Endothelial cell of umbilical vein (primary cell): Measurements from ENCODE around the gene CFAP46. TPM values are rescaled to one million over a fixed set of nuclear protein-coding genes. Genes with fewer than 3 reads are reported as not detected.

Experiments
- BruUV-seq: library from RNA; stranded (reverse); fragments of 400-500 nt; replicated peaks from 2 replicates; lab custom pipeline; 2021; lab: Mats Ljungman, UMichigan
- CTCF ChIA-PET: fragments of 300-600, 350-600 bp; sonication (Branson Sonifier 250); formaldehyde crosslinking; loops from one replicate; lab custom pipeline; 2021; ENCODE audit warnings: antibody characterized with exemption, inconsistent platforms; lab: Charles Lee
- POLR2A ChIA-PET: fragments of 300-600, 350-600 bp; sonication (Branson Sonifier 250); formaldehyde crosslinking; loops from one replicate; lab custom pipeline; 2021; ENCODE audit warnings: antibody characterized with exemption, inconsistent platforms; lab: Charles Lee
- DNase-seq: peaks from one replicate; pipeline ENCODE4 v3.0.0-alpha.2; 2011; ENCODE audit warnings: low read depth, low spot score
- FAIRE-seq: peaks from 2 replicates; lab custom pipeline; 2011; peaks lifted over from hg19 to GRCh38; lab: Jason Lieb, UNC
- H2AFZ ChIP-seq: 2 replicates; pipeline ENCODE4 v1.6.0; 2012; ENCODE audit warnings: low read depth, low read length, control low read depth, inconsistent platforms
- H3K27ac ChIP-seq: 2 replicates; pipeline ENCODE4 v1.5.1; 2011; ENCODE audit warnings: low read depth, mild to moderate bottlenecking, control low read depth, low read length, moderate library complexity; ENCODE audit not compliant: insufficient read depth
- H3K27me3 ChIP-seq, 2 experiments: 2 replicates each; pipeline versions ENCODE4 v1.6.0 to v1.6.1; 2011; ENCODE audit warnings: low read length in 2 of 2, mixed read lengths in 1 of 2; ENCODE audit not compliant: control insufficient read depth in 2 of 2, insufficient read depth in 2 of 2
- H3K36me3 ChIP-seq, 2 experiments: 2 replicates in 1 of 2; 3 replicates in 1 of 2; pipeline ENCODE4 v1.5.1; 2011; ENCODE audit warnings: low read length in 2 of 2, mild to moderate bottlenecking in 1 of 2, moderate library complexity in 1 of 2; ENCODE audit not compliant: control insufficient read depth in 2 of 2, insufficient read depth in 2 of 2; ENCODE audit errors: extremely low read depth in 1 of 2
- H3K4me1 ChIP-seq: 3 replicates; pipeline ENCODE4 v1.5.1; 2011; ENCODE audit warnings: mild to moderate bottlenecking, low read length; ENCODE audit not compliant: control insufficient read depth, insufficient read depth; ENCODE audit errors: extremely low read depth
- H3K4me2 ChIP-seq: 2 replicates; pipeline ENCODE4 v1.6.1; 2011; ENCODE audit warnings: low read length, control low read depth, mixed read lengths; ENCODE audit not compliant: insufficient read depth
- H3K4me3 ChIP-seq, 3 experiments: fragments of 200-600 bp in 1 of 3; sonication (generic), shearing (Covaris generic) in 1 of 3; replicated peaks in 1 of 3; 2 replicates each; pipeline ENCODE4 v1.5.1; 2011 to 2016; ENCODE audit warnings: control low read depth in 3 of 3, low read length in 3 of 3, mild to moderate bottlenecking in 2 of 3, inconsistent platforms in 1 of 3, low read depth in 1 of 3, moderate library complexity in 1 of 3; ENCODE audit not compliant: insufficient read depth in 1 of 3
- H3K79me2 ChIP-seq: 2 replicates; pipeline ENCODE4 v1.6.0; 2012; ENCODE audit warnings: low read length, inconsistent platforms; ENCODE audit not compliant: control insufficient read depth, insufficient read depth
- H3K9ac ChIP-seq: replicated peaks from 2 replicates; pipeline ENCODE3; 2011; ENCODE audit warnings: low read length, control low read depth; ENCODE audit not compliant: insufficient read depth; ENCODE audit errors: extremely low read depth
- H3K9me1 ChIP-seq: replicated peaks from 3 replicates; pipeline ENCODE4 v1.6.0; 2011; ENCODE audit warnings: mild to moderate bottlenecking, low read length; ENCODE audit not compliant: control insufficient read depth, insufficient read depth; ENCODE audit errors: extremely low read depth
- H3K9me3 ChIP-seq: replicated peaks from 2 replicates; pipeline ENCODE4 v1.5.1; 2012; ENCODE audit warnings: low read length, inconsistent platforms; ENCODE audit not compliant: control insufficient read depth, insufficient read depth
- H4K20me1 ChIP-seq: replicated peaks from 2 replicates; pipeline ENCODE3; 2011; ENCODE audit warnings: mild to moderate bottlenecking, low read length; ENCODE audit not compliant: control insufficient read depth, insufficient read depth; ENCODE audit errors: extremely low read depth
- CTCF ChIP-seq, 2 donors: IDR thresholded peaks; 1 replicate in 1 of 2; 2 replicates in 1 of 2; pipeline ENCODE4 v1.5.1; 2011; ENCODE audit warnings: low read length in 2 of 2, mild to moderate bottlenecking in 2 of 2, moderate library complexity in 2 of 2, control low read depth in 1 of 2, inconsistent platforms in 1 of 2, low read depth in 1 of 2; ENCODE audit not compliant: insufficient read depth in 1 of 2; ENCODE audit errors: extremely low read depth in 1 of 2
- EZH2 ChIP-seq: IDR thresholded peaks from 2 replicates; pipeline ENCODE4 v1.6.1; 2012; ENCODE audit warnings: borderline replicate concordance, low read depth, mild to moderate bottlenecking, moderate library complexity, low read length, inconsistent platforms; ENCODE audit not compliant: severe bottlenecking
- FOS ChIP-seq: IDR thresholded peaks from 2 replicates; pipeline ENCODE4 v1.6.1; 2011; ENCODE audit warnings: mild to moderate bottlenecking, low read length, moderate library complexity, borderline replicate concordance; ENCODE audit not compliant: insufficient read depth
- GATA2 ChIP-seq: IDR thresholded peaks from 2 replicates; pipeline ENCODE4 v1.7.0; 2011; ENCODE audit warnings: low read depth, mild to moderate bottlenecking, moderate library complexity, mixed read lengths, low read length; ENCODE audit not compliant: insufficient read length, insufficient read depth
- JUN ChIP-seq: IDR thresholded peaks from 2 replicates; pipeline ENCODE4 v1.6.1; 2011; ENCODE audit warnings: borderline replicate concordance, low read depth; ENCODE audit not compliant: insufficient read length, insufficient read depth
- MYC ChIP-seq: IDR thresholded peaks from one replicate; pipeline ENCODE4 v1.6.1; 2011; ENCODE audit warnings: mild to moderate bottlenecking, low read depth, low read length
- POLR2A ChIP-seq: IDR thresholded peaks from 2 replicates; pipeline ENCODE4 v1.6.1; 2012; ENCODE audit warnings: low read depth, mild to moderate bottlenecking, control low read depth, low read length
- POLR2AphosphoS5 ChIP-seq: IDR thresholded peaks from 2 replicates; pipeline ENCODE4 v1.6.1; 2012; ENCODE audit warnings: low read depth, mild to moderate bottlenecking, control low read depth, low read length, moderate library complexity; ENCODE audit not compliant: insufficient read depth
- dilution Hi-C: fragments of 300-500 bp; cut with MboI; formaldehyde crosslinking; loops from one replicate; pipeline ENCODE4 v1.15.0; 2019; ENCODE audit warnings: low sequenced_read_pairs; ENCODE audit not compliant: extremely low pct_ligation_motif_present
- intact Hi-C: fragments of 100-400 bp; cut with micrococcal nuclease; formaldehyde crosslinking; loops from one replicate; pipeline ENCODE4 v1.10.0; 2022
- polyA plus RNA-seq, 4 experiments: library from polyadenylated mRNA; depleted of rRNA in 3 of 4; stranded (reverse) in 3 of 4; unstranded in 1 of 4; fragments of >200 nt; gene quantifications; 2 replicates each; pipeline versions ENCODE4 v1.2.1 to v1.2.3, GENCODE V29; 2011 to 2012; ENCODE audit warnings: missing spikeins in 1 of 4
- total RNA-seq: library from RNA; stranded (reverse); gene quantifications from 2 replicates; pipeline ENCODE4 v1.2.3, GENCODE V29; 2021
- TF ChIP-seq, protein P1 (sequence below): IDR thresholded peaks from 2 replicates; pipeline ENCODE4 v1.6.1; 2011; ENCODE audit not compliant: insufficient read depth, insufficient read length

CFAP46 gene
- total and polyA plus RNA-seq, 2 donors (not counting 3 experiments of a cell fraction or from before 2014, with no cell fraction given), result 0.75 to 0.98 TPM

DNA sequence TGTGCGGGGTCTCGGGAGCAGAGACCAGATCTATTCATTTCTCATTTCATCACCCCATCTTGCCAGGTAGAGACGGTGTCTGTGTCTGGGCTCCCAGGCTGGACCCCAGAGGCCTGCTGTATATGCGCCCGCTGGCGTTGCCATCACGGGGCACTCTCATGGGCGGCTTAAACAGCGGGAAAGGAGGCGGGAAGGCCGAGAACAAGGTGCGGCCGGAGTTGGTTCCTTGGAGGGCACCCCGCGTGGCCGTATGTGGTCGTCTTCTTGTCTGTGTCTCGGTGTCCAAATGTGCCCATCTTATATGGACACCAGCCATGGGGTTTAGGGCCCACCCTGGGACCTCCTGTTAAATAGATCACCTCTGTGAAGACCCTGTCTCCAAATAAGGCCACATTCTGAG lies 2.1 kb upstream of the CFAP46 start:
- POLR2A ChIA-PET, result no interaction called here

More for the DNA sequence above, 2.1 kb upstream of the CFAP46 start:
- no TSS peak for BruUV-seq
- no peaks in the 10 kb centered on the region for H3K4me1 ChIP-seq
- no peaks in the 10 kb centered on the region for H3K9me3 ChIP-seq
- H2AFZ ChIP-seq, result no peak overlapping the region
- no peaks in the 10 kb centered on the region for H3K9me1 ChIP-seq
- no peak overlapping the region for H3K27ac ChIP-seq
- TF ChIP-seq JUN, result no peak
- TF ChIP-seq, protein P1, sequence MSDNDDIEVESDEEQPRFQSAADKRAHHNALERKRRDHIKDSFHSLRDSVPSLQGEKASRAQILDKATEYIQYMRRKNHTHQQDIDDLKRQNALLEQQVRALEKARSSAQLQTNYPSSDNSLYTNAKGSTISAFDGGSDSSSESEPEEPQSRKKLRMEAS, result no peak
- no peak for TF ChIP-seq CTCF (IDR thresholded peaks at IDR 0.05; ENCODE audit: extremely low read depth in 1 of 2, insufficient read depth in 1 of 2, low read depth in 1 of 2, low read length in 2 of 2)
- no peak for TF ChIP-seq FOS
- TF ChIP-seq EZH2, result no peak
- TF ChIP-seq GATA2, result no peak
- no peak for TF ChIP-seq POLR2A
- no peak for TF ChIP-seq MYC
- TF ChIP-seq POLR2AphosphoS5, result no peak
- dilution Hi-C loops, result no loop called here
- no peaks in the 10 kb centered on the region for H3K36me3 ChIP-seq
- no peak overlapping the region for H3K4me2 ChIP-seq
- no peaks in the 10 kb centered on the region for H4K20me1 ChIP-seq
- no peak overlapping the region for H3K9ac ChIP-seq
- CTCF ChIA-PET, result no interaction called here
- no peak overlapping the region for H3K4me3 ChIP-seq
- no peak for FAIRE-seq
- intact Hi-C loops, result loop anchor here (5.0 kb wide), 3 partner anchors 198 to 383 kb away; no protein-coding TSS in a partner anchor
- H3K27me3 ChIP-seq, result no peaks in the 10 kb centered on the region
- DNase-seq, result no peak
- no peaks in the 10 kb centered on the region for H3K79me2 ChIP-seq
